ENCODE data around the gene TRPC1.
"Not testable (repeated sequence)": the region's sequence is repeated elsewhere in the genome, so short reads cannot be mapped to it uniquely, and the experiment has no call there.

The TRPC1 gene

DNA sequence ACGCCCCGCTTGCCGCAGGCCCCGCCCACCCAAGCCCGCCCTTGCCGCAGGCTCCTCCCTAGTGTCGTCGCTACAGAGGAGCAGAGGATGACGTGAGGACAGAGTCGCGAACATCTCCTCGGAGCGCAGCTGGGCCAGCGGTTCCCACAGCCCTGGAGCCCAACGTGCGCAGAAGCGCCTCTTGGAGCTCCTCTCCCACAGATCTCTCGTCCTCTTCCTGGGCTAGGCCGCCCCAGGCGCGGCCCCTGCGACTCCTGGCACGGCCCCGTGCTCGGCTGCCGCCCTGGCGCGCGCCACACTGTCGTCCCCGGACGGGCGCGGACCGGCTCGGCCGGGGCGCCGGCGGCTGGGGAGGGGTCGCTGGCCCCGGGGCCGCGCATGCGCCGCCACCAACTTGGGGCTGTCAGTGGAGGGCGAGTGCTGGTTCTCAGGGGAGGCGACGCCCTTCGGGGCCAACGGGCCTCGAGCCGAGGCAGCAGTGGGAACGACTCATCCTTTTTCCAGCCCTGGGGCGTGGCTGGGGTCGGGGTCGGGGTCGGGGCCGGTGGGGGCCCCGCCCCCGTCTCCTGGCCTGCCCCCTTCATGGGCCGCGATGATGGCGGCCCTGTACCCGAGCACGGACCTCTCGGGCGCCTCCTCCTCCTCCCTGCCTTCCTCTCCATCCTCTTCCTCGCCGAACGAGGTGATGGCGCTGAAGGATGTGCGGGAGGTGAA, at the start of gene TRPC1:
TSS of gene TRPC1 (plus strand) at position 67 of the 714 bp plus-strand sequence. CDS start at position 593, 526 bp downstream.
- peak; percentile 63 to 76 for DNase-seq

DNA sequence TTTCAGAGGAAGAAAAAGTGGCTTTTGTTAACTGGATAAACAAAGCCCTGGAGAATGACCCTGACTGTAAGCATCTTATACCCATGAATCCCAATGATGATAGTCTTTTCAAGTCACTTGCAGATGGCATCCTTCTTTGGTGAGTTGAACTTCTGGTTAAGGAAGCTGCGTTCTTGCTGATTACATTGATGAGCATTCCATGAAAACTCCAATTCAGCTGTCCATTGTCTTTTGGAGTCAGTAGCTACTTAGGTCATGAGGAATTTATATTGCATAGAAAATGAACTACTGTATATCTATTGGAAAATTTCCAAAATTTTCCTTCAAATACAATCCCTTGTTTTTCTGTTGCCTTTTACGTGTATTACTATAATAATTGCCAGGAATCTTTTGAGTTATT, 47.7 kb upstream of the TRPC1 start:
- DNase-seq: no peak

DNA sequence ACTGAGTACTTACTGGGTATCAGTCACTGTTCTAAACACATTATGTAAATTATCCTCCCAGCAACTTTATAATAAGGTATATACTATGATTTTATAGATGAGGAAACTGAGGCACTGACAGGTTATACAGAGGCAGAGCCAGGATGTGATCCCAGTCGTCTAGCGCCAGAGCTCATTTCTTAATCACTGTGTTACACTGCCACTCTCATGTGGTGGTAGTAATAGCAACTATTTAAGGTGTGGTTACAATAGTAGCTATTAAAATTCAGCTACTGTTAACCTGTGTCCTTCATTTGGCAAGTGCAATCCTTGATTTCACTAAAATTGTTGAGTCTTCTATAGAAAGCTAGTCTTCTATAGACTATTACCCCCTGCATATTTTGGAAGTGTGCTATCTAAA, 43.1 kb upstream of the TRPC1 start:
- no peak for DNase-seq

DNA sequence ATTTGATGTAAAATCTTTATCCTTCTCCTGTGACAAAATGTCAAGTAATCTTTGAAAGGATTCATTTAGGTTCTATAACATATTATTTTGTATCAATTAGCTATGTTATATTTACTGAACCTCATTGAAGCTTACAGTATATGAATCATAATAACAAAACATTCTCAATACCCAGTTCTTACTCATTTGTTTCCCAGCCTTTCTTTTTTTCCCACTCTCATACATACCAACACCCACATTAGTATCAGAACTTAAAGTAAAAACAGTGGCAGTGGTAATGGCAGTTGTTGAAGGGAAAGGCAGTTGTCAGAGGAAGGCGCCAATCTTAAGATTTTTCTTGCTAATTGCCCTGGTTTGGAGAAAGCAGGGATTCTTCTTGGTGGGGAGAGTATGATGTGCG, 33.2 kb upstream of the TRPC1 start:
- no peak for DNase-seq

DNA sequence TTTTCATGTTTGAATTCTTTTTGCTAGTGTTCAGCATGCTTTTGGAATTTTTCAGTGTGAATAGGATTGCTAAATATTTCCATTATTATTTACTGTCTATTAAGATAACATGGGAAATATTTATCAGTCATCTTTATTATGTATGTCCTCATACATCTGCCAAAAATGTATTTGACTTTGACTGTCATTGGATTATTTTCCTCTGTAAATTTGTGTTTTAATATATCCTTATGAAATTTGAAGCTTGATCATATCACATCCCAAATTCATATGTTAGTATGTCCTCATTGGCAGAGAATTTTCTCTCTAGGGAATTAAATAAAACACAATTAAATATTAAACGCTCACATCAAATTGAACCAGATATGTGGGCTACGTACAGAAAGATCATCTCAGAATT, 32.3 kb upstream of the TRPC1 start:
- no peak for DNase-seq

DNA sequence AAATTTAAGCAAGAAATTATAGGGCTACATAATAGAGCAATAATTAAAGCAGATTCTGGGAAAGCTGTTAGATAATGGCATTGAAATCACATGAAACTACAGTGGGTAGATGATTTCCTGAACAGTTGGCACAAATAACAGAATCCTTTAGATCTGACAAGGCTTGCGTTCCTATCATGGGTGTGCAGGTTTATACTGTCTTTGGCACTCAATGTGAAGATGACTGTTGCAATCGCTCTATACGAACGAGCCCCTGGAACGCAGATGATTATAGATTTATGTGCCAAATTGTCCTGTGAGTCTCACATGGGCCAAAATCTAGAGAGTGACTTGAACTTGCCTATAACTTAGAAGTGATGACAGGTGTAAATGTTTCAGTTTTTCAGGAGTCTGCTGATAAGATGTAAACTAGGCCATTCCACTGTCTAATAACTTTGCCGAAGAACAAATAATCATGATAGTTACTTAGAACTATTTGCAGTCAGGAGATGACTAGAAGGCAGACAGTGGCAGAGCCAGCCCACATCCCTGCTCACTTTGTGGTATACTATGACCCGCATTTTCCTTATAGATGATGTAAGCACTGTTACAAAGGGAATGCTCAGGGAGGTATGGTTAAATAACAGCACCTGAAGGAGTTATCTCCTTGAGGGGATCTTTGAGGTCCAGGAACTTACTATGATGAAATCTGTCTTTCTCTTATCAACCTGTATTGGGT, 30.5 kb upstream of the TRPC1 start:
- no peak for DNase-seq

DNA sequence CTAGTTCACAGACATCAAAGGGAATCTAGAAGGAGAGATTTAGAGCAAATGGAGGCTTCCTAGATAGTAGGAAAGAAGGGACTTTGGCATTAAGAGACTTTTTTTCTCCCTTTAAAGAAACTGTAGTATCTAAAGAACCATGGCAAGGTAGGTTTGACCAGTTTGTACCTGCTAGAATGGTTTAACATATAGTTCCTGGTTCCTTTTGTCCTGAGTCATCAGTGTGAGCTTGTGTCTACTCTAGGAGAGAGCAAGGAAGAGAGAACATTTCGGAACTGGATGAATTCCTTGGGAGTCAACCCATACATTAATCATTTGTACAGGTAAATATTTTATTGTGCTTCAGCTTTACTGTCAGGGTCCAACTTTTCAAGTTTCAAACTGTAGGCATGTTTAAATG, 29.6 kb upstream of the TRPC1 start:
- no peak for DNase-seq

DNA sequence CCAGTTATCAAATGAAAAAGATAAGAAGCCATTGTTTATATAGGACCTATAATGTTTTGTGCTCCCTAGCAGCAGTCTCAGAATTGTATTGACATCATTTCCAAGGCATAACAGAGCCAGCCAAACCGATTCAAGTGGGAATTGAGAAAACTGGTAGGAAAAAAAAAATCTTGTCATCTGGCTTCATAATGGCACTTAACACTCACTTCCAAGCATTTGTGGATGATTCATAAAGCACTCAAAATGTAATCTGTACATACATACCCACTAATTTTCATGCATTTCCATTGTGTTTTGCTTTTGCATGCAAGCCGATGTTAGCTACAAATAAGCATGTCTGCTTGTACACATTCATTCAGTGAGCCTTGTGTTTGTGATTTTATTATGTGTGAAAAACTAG, 18.6 kb upstream of the TRPC1 start:
- no peak for DNase-seq

DNA sequence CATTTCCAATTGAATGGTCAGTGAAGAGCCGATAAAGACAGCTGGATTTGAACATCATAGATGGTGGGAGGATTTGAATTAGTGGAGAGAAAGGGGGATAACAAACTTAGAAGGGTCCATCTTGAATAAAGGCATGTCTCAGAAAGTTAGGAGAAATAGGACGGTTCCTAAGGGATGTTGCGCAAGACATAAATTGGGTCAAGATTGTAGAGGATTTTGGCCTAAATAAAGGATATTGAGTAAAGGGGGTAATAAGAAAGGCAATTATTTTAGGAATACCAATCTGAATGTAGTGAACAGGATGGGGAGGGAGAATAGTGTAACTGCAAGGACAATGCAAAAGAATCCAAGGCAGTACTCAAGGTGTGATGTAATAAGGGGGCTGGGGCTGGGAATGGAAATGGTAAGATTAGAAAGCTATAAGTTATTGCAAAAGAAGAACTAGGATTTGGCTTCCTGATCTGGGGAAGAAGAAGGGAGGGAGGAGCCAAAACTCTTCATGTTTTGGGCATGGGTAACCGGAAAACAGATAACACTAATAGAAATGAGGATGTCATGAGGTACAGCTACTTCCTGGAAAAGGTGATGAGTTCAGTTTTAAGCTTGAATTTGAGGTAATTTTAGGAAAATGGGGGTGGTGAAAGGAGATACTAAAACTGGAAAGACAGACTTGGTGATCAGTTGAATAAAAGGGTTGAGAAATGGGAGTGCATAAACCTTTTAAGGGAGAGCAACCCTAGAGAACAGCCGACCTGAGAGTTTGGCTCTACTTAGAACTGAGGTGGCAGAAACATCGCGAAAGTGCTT, 17.3 kb upstream of the TRPC1 start:
- no peak for DNase-seq

DNA sequence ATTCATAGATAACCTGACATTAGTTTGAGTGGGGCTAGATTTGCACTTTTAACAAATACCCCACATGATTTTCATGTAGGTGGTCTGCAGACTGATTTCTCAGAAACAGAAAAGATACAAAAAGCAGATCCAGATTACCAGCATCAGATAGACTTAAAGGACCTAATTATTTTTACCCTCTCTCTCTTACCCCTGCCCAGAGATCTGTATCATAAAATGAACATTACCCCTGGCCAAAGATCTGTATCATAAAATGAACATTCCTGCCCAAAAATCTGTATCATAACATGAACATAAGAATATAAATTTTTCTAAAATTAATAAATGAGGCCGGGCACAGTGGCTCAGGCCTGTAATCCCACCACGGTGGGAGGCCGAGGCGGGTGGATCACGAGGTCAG, 14.6 kb upstream of the TRPC1 start:
- no peak for DNase-seq

DNA sequence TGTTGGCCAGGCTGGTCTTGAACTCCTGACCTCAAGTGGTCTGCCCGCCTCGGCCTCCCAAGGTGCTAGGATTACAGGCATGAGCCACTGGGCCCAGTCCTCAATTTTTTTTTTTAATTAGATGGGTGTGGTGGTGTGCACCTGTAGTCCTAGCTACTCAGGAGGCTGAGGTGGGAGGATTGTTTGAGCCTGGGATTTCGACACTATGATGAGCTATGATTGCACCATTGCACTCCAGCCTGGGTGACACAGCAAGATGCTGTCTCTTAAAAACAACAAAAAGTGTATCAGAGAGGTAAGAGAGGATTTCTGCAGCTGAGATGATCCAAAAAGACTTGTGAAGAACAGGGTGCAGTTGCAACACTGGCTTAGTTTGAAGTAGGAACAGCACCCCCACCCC, 9.0 kb upstream of the TRPC1 start:
- not testable (repeated sequence) for DNase-seq

DNA sequence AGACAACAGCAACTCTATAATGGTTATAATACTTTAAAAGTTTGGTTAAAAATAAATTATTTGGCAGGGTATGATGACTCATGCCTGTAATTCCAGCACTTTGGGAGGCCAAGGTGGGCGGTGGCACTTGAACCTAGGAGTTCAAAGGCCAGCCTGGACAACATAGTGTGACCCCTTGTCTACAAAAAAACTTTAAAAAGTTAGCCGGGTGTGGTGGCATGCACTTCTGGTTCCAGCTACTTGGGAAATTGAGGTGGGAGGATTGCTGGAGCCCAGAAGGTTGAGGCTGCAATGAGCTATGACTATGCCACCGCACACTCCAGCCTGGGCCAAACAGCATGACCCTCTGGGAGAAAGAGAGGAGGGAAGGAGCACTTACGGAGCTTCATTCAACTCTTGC, 7.7 kb upstream of the TRPC1 start:
- DNase-seq: no peak

DNA sequence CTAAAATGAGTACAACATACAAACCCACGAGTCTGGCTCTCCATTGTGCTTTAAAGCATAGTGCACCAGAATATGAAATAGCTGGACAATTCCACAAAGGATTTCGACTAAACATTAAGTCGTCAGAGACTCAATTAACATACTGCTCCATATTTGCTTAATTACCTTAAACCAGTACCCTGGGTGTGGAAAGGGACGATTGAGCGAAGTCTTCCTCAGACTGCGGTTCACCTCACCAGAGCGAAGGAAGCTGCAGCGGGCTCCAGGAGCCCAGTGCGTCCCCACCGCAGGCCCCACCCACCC, 218 bp upstream of the TRPC1 start:
- DNase-seq: no peak

DNA sequence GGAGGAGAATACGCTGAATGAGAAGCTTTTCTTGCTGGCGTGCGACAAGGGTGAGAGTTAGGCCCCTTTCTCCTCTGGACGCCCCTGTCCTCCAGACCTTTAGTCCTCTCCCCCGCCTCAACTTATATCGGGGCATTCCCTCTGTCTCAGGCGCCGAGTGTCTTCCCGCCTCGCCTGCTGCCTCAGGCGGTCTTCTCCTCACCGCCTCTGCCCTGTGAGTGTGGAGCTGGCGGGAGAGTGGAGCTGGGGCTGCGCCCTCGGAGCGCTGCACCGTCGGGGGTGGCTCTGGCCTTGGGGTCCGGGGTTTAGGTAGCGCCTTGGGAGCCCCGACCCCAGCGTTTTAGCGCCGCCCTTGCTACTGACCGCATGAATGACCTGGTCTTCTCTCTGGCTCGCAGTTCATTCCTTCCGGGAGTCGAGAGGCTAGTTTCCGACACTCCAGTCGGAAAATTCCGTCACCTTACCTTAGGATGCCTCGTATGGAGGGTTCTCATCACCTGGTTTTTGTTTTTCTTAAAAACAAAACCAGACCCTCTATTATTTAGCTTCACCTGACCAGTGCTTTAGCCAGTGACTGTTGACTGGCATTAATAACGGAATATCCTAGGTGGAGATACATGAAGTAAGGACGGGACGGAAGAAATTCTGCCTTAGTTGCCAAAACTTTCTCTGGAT, 985 bp downstream of the TRPC1 start:
- DNase-seq: peak; percentile 2 to 10

DNA sequence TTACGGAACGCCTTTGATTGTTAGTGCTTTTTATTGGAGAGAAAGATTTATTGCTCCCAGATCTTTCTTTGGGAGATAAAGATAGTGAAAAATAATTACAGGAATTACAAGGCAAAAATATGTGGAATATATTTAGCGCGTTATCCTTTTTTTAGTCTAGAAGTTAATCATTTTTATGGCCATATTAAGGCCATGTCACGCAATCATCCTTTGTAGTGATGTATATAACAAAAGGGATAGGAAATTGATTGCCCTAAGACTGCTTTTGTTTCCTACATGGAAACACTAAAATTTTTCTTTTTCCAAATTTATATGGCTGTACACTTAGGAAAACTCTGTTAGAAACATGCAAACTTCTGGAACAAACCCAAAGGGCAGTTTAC, 1.5 kb downstream of the TRPC1 start:
- no peak for DNase-seq

DNA sequence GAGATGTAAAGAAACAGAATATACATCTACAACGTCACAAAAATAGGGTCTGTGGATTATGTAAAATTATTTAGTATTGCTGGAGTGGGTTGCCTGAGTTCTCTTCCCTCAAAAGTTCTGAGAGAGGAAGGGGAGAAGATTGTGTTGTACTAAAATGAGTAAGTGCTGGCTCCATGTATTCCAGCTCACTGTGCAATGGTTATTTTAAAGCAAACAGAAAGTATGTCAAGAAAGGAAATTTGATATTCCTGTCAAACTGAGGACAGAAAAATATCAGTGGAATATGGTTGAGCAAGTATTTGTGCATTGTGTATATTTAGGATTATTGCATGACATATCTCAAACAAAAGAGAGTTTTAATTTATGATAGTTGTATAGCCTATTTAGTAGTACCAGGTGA, 2.2 kb downstream of the TRPC1 start:
- no peak for DNase-seq

DNA sequence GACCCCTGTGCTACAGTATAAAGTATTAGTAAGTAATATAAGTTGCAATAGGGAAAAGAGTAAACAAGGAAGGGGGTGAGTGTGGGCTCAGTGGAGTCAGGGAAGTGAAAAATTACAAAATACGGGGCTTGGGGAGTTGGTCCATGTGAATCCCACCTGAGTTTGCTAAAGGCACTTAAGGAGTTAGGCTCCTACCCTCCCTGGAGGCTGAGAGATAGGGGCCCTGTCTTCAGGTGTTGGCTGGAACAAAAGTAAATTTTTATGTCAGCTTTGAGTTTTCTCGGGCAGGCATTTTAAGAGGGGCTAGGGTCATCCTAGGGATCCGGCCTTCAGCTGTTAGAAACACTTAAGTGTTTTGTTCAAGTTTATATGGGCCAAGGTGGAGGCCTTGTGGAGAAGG, 8.2 kb downstream of the TRPC1 start:
- no peak for DNase-seq

DNA sequence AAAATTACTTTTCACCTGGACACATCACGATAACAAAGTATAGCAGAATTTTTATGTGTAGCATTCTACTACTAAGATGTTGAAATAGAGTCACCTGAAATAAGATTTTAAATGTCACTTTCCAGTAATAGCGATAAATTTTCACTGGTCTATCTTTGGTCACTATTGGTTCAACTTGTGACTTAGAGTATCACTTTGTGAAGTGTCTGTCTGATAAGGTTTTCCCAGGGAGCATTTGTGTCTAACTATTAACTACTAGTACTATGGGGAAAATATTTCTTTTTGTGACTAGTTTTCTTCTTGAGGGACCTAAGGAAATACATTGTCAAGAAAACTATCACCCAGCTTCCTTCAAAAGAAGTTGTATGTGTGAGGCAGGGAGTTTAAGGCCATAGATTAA, 11.0 kb downstream of the TRPC1 start:
- DNase-seq: no peak

DNA sequence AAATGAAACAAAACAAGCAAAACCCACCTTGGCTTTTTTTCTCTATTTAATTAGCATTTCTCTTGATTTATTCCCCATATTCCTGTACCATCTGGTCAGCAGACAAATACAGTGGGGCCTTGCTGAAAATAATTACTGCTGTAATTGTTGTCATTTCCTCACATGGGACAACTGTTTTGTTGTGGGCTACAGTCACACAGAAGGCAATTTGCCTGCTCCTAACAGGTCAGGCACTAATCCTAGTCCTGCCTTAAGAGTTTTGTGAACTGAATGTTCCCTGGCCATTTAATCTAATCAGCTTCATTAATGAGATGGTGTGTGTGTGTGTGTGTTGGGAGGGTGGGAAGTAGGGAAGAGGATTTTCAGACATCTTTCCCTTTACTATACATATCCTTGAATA, 11.6 kb downstream of the TRPC1 start:
- no peak for DNase-seq

DNA sequence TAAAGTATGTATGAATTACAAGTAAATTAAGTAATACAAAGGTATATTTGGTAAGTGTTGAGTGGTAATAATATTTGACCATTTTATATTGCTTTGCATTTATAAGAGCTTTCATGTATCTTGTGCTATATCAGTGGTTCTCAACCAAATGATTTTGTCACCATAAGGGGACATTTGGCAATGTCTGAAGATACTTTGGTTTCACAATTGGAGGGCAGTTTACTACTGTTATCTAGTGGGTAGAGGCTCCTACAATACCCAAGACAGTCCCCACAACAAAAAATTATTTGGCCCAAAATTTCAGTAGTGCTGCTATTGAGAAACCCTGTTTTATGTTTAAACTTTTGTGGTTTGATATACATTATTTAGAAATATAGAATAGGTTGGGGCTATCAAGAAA, 14.6 kb downstream of the TRPC1 start:
- no peak for DNase-seq

DNA sequence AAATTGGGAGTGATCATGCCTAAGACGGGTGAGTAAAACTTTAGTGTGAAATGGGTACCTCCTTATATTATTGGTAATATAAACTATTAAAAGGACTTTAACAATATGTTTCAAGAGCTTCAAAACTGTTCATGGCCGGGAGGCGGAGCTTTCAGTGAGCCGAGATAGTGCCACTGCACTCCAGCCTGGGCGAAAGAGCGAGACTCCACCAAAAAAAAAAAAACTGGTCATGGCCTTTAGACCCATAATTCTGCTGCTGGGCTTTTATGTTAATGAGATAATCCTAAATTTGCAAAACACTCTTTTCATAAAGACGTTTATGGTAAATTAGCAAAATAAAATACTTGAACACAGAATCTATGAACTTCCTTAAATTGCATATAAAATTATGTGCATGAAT, 22.8 kb downstream of the TRPC1 start:
- no peak for DNase-seq

DNA sequence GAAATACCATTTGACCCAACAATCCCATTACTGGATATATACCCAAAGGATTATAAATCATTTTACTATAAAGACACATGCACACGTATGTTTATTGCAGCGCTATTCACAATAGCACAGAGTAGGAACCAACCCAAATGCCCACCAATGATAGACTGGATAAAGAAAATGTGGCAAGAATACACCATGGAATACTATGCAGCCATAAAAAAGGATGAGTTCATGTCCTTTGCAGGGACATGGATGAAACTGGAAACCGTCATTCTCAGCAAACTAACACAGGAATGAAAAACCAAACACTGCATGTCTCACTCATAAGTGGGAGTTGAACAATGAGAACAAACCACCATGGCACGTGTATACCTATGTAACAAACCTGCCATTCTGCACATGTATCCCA, 26.7 kb downstream of the TRPC1 start:
- not testable (repeated sequence) for DNase-seq

DNA sequence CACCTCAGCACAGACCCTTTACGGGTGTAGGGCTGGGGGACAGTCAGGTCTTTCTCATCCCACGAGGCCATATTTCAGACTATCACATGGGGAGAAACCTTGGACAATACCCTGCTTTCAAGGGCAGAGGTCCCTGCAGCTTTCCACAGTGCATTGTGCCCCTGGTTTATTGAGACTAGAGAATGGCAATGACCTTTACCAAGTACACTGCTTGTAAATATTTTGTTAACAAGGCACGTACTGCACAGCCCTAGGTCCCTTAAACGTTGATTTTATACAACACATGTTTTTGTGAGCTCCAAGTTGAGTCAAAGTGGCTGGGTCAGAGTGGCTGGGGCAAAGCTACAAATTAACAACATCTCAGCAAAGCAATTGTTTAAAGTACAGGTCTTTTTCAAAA, 28.8 kb downstream of the TRPC1 start:
- not testable (repeated sequence) for DNase-seq

DNA sequence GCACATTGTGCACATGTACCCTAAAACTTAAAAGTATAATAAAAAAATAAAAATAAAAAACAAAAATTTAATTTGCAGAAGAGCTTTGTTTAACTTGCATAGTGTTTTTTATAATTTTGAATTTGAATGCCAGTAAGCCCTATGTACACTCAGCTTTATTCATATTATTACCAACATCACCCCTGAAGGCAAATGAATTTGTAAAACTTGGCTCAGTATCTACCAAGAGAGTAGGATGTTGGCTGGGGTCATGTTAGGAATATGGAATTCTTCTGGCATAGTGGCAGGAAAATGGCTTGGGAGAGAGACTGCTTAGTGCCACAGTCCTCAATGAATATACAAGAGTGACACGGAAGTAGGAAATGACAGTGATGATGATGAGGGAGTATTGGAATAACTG, 30.7 kb downstream of the TRPC1 start:
- no peak for DNase-seq
